H1 (cell line): ENCODE results near the gene PGPEP1. TPM values are rescaled to one million over a fixed set of nuclear protein-coding genes. Genes with fewer than 3 reads are reported as not detected.

Source experiments
- GTF2F1 ChIP-seq: IDR thresholded peaks from 2 replicates; pipeline ENCODE4 v1.6.1; 2012; ENCODE audit warnings: low read depth, low read length, improper control_type of control experiment, borderline replicate concordance
- NANOG ChIP-seq: IDR thresholded peaks from 2 replicates; pipeline ENCODE4 v1.6.1; 2011; ENCODE audit warnings: low read length, low read depth, mild to moderate bottlenecking, inconsistent platforms; ENCODE audit not compliant: insufficient read depth, poor library complexity, severe bottlenecking
- NRF1 ChIP-seq: IDR thresholded peaks from 2 replicates; pipeline ENCODE4 v1.6.1; 2011; ENCODE audit warnings: mild to moderate bottlenecking, low read depth, low read length, improper control_type of control experiment
- POU5F1 ChIP-seq: IDR thresholded peaks from 2 replicates; pipeline ENCODE4 v1.6.1; 2011; ENCODE audit warnings: low read depth, mild to moderate bottlenecking, low read length, moderate library complexity
- SAP30 ChIP-seq: fragments of 300-600 bp; sonication (generic); IDR thresholded peaks from 2 replicates; pipeline ENCODE4 v1.7.1; 2012; ENCODE audit warnings: low read length, moderate library complexity, mild to moderate bottlenecking, inconsistent platforms; ENCODE audit not compliant: insufficient read depth, insufficient replicate concordance
- SP1 ChIP-seq: IDR thresholded peaks from 2 replicates; pipeline ENCODE4 v1.6.1; 2011; ENCODE audit warnings: low read depth, low read length
- polyA plus RNA-seq, 7 experiments: library from polyadenylated mRNA; depleted of rRNA in 3 of 7; stranded (reverse) in 5 of 7; unstranded in 2 of 7; fragments of >200 nt in 5 of 7; fragments of 200-250 nt in 2 of 7; gene quantifications; 1 replicate in 5 of 7; 2 replicates in 1 of 7; 4 replicates in 1 of 7; pipeline versions ENCODE4 v1.2.1 to v1.2.3, GENCODE V29; 2011 to 2013; ENCODE audit warnings: missing spikeins in 2 of 7, mixed read lengths in 2 of 7
- total RNA-seq: library from RNA; stranded (reverse); fragmentation: NEBNext Ultra II Directional; extraction: Animal tissue kit (Norgen Biotek cat#: 25700); gene quantifications from 2 replicates; pipeline ENCODE4 v1.2.1, GENCODE V29; 2021
- TF ChIP-seq, protein P1 (sequence below): fragments of 300-600 bp; sonication (generic); IDR thresholded peaks from 2 replicates; pipeline ENCODE4 v1.7.1; 2012; ENCODE audit warnings: low read length, moderate library complexity, mild to moderate bottlenecking, inconsistent platforms; ENCODE audit not compliant: insufficient replicate concordance

The PGPEP1 gene
- total and polyA plus RNA-seq, 2 of the 8 experiments (the other 6 are each of a cell fraction or from before 2014, with no cell fraction given), result 17.0 to 33.4 TPM

DNA sequence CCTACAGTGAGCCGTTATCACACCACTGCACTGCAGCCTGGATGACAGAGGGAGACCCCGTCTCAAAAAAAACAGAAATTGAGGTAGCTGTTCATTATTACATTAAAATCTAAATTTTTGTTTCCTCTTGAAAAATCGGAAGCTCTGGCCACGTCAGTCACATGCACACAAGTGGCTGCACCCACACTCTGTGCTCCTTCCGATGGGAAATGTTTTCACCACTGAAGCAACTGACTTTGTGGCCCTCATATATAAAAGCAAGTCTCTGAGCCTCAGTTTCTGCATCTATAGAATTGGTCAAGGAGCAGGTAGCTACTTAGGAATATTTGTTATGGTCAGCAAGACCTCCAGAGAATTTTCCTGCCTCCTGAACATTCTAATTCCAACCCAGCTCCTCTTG, 52.5 kb downstream of the PGPEP1 start (continued):
- TF ChIP-seq SAP30 (no peak), SP1 (no peak), GTF2F1 (no peak), POU5F1 (no peak), NANOG (no peak), NRF1 (no peak)
- TF ChIP-seq, protein P1, sequence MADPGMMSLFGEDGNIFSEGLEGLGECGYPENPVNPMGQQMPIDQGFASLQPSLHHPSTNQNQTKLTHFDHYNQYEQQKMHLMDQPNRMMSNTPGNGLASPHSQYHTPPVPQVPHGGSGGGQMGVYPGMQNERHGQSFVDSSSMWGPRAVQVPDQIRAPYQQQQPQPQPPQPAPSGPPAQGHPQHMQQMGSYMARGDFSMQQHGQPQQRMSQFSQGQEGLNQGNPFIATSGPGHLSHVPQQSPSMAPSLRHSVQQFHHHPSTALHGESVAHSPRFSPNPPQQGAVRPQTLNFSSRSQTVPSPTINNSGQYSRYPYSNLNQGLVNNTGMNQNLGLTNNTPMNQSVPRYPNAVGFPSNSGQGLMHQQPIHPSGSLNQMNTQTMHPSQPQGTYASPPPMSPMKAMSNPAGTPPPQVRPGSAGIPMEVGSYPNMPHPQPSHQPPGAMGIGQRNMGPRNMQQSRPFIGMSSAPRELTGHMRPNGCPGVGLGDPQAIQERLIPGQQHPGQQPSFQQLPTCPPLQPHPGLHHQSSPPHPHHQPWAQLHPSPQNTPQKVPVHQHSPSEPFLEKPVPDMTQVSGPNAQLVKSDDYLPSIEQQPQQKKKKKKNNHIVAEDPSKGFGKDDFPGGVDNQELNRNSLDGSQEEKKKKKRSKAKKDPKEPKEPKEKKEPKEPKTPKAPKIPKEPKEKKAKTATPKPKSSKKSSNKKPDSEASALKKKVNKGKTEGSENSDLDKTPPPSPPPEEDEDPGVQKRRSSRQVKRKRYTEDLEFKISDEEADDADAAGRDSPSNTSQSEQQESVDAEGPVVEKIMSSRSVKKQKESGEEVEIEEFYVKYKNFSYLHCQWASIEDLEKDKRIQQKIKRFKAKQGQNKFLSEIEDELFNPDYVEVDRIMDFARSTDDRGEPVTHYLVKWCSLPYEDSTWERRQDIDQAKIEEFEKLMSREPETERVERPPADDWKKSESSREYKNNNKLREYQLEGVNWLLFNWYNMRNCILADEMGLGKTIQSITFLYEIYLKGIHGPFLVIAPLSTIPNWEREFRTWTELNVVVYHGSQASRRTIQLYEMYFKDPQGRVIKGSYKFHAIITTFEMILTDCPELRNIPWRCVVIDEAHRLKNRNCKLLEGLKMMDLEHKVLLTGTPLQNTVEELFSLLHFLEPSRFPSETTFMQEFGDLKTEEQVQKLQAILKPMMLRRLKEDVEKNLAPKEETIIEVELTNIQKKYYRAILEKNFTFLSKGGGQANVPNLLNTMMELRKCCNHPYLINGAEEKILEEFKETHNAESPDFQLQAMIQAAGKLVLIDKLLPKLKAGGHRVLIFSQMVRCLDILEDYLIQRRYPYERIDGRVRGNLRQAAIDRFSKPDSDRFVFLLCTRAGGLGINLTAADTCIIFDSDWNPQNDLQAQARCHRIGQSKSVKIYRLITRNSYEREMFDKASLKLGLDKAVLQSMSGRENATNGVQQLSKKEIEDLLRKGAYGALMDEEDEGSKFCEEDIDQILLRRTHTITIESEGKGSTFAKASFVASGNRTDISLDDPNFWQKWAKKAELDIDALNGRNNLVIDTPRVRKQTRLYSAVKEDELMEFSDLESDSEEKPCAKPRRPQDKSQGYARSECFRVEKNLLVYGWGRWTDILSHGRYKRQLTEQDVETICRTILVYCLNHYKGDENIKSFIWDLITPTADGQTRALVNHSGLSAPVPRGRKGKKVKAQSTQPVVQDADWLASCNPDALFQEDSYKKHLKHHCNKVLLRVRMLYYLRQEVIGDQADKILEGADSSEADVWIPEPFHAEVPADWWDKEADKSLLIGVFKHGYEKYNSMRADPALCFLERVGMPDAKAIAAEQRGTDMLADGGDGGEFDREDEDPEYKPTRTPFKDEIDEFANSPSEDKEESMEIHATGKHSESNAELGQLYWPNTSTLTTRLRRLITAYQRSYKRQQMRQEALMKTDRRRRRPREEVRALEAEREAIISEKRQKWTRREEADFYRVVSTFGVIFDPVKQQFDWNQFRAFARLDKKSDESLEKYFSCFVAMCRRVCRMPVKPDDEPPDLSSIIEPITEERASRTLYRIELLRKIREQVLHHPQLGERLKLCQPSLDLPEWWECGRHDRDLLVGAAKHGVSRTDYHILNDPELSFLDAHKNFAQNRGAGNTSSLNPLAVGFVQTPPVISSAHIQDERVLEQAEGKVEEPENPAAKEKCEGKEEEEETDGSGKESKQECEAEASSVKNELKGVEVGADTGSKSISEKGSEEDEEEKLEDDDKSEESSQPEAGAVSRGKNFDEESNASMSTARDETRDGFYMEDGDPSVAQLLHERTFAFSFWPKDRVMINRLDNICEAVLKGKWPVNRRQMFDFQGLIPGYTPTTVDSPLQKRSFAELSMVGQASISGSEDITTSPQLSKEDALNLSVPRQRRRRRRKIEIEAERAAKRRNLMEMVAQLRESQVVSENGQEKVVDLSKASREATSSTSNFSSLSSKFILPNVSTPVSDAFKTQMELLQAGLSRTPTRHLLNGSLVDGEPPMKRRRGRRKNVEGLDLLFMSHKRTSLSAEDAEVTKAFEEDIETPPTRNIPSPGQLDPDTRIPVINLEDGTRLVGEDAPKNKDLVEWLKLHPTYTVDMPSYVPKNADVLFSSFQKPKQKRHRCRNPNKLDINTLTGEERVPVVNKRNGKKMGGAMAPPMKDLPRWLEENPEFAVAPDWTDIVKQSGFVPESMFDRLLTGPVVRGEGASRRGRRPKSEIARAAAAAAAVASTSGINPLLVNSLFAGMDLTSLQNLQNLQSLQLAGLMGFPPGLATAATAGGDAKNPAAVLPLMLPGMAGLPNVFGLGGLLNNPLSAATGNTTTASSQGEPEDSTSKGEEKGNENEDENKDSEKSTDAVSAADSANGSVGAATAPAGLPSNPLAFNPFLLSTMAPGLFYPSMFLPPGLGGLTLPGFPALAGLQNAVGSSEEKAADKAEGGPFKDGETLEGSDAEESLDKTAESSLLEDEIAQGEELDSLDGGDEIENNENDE, result no peak
